HG03439 (cell line): ENCODE results near the gene STAT6.

Source experiments
- ATAC-seq: cut with Tn5 transposase; IDR thresholded peaks from one replicate; pipeline ENCODE4 v1.9.1; 2021; ENCODE audit warnings: mild to moderate bottlenecking, moderate library complexity; ENCODE audit not compliant: unreplicated experiment

STAT6 gene

GRCh38 chr12:57146092-57146491 lies 34.9 kb upstream of the STAT6 start:
- ATAC-seq: no peak

GRCh38 chr12:57145460-57146059 lies 34.4 kb upstream of the STAT6 start:
- no peak for ATAC-seq

GRCh38 chr12:57143454-57143853 lies 32.3 kb upstream of the STAT6 start:
- ATAC-seq: no peak

- no peak for ATAC-seq
Observed at GRCh38 chr12:57142727-57143126, 31.6 kb upstream of the STAT6 start.

- no peak for ATAC-seq
Observed at GRCh38 chr12:57142121-57142520, 31.0 kb upstream of the STAT6 start.

- ATAC-seq: no peak
Observed at GRCh38 chr12:57141249-57141648, 30.1 kb upstream of the STAT6 start.

GRCh38 chr12:57139796-57140649 lies 28.9 kb upstream of the STAT6 start:
- no peak for ATAC-seq

- no peak for ATAC-seq
Observed at GRCh38 chr12:57138526-57139272, 27.5 kb upstream of the STAT6 start.

- ATAC-seq: no peak
Observed at GRCh38 chr12:57135527-57136326, 24.6 kb upstream of the STAT6 start.

GRCh38 chr12:57134949-57135348 lies 23.8 kb upstream of the STAT6 start:
- no peak for ATAC-seq

GRCh38 chr12:57133916-57134315 lies 22.8 kb upstream of the STAT6 start:
- ATAC-seq: no peak

GRCh38 chr12:57133013-57133569 lies 21.9 kb upstream of the STAT6 start:
- ATAC-seq: no peak

GRCh38 chr12:57131896-57132744 lies 21.0 kb upstream of the STAT6 start:
- ATAC-seq: no peak

- ATAC-seq: no peak
Observed at GRCh38 chr12:57130941-57131340, 19.8 kb upstream of the STAT6 start.

GRCh38 chr12:57129889-57130288 lies 18.7 kb upstream of the STAT6 start:
- no peak for ATAC-seq

GRCh38 chr12:57129321-57129842 lies 18.2 kb upstream of the STAT6 start:
- ATAC-seq: no peak

GRCh38 chr12:57128519-57129247 lies 17.5 kb upstream of the STAT6 start:
- ATAC-seq: no peak

- ATAC-seq: peak; percentile 44
Observed at GRCh38 chr12:57127726-57128518, 16.8 kb upstream of the STAT6 start, which contains the start of gene LRP1. LRP1 (plus strand) TSS chr12:57128483; CDS start chr12:57128965, 482 bp downstream.
